H1 (cell line): ENCODE measurements around the gene NKD2. TPM values are rescaled to one million over a fixed set of nuclear protein-coding genes. Genes with fewer than 3 reads are reported as not detected.
A peak's percentile ranks its signal among the peaks of the same experiment; 100 is the strongest.

Experiments used
- CTCF ChIA-PET: fragments of 300-600 bp; sonication (Branson Sonifier 250); formaldehyde crosslinking; loops from one replicate; lab custom pipeline; 2021; ENCODE audit not compliant: partially characterized antibody; lab: Charles Lee
- POLR2A ChIA-PET: fragments of 300-600 bp; sonication (Branson Sonifier 250); formaldehyde crosslinking; loops from one replicate; lab custom pipeline; 2021; ENCODE audit warnings: inconsistent platforms; ENCODE audit not compliant: partially characterized antibody; lab: Charles Lee
- DNase-seq, 2 experiments: peaks; one replicate each; pipeline versions ENCODE4 v3.0.0 to v3.0.0-alpha.2; 2010 to 2022; ENCODE audit warnings: low spot score in 2 of 2, low read depth in 1 of 2, mixed read lengths in 1 of 2
- FAIRE-seq: peaks from 2 replicates; lab custom pipeline; 2011; peaks lifted over from hg19 to GRCh38; lab: Jason Lieb, UNC
- H2AFZ ChIP-seq: 2 replicates; pipeline ENCODE4 v1.8.1; 2012; ENCODE audit warnings: low read length, inconsistent platforms
- H2AK5ac ChIP-seq: 2 replicates; pipeline ENCODE4 v1.6.1; 2013; ENCODE audit warnings: low read depth, low read length
- H2BK120ac ChIP-seq: replicated peaks from 2 replicates; pipeline ENCODE3; 2013; ENCODE audit warnings: low read depth, low read length, inconsistent platforms
- H2BK12ac ChIP-seq: 2 replicates; pipeline ENCODE4 v1.6.1; 2013; ENCODE audit warnings: low read depth, low read length
- H2BK15ac ChIP-seq: 2 replicates; pipeline ENCODE4 v1.6.1; 2013; ENCODE audit warnings: low read length
- H2BK20ac ChIP-seq: 2 replicates; pipeline ENCODE4 v1.6.1; 2013; ENCODE audit warnings: low read length
- H2BK5ac ChIP-seq: 2 replicates; pipeline ENCODE4 v1.6.1; 2013; ENCODE audit warnings: low read depth, low read length
- H3K14ac ChIP-seq: 2 replicates; pipeline ENCODE4 v1.6.1; 2013; ENCODE audit warnings: inconsistent platforms; ENCODE audit not compliant: insufficient read length
- H3K18ac ChIP-seq: 2 replicates; pipeline ENCODE4 v1.6.1; 2013; ENCODE audit warnings: low read length; ENCODE audit errors: extremely low read depth
- H3K23ac ChIP-seq: 2 replicates; pipeline ENCODE4 v1.6.1; 2013; ENCODE audit warnings: inconsistent platforms; ENCODE audit not compliant: insufficient read length
- H3K23me2 ChIP-seq: 2 replicates; pipeline ENCODE4 v1.6.1; 2013; ENCODE audit warnings: low read depth, low read length
- H3K27ac ChIP-seq: 2 replicates; pipeline ENCODE4 v1.6.1; 2011; ENCODE audit warnings: low read depth, low read length, inconsistent platforms
- H3K27me3 ChIP-seq, 4 experiments: replicated peaks in 1 of 4; 1 replicate in 1 of 4; 2 replicates in 3 of 4; pipeline versions ENCODE4 v1.6.1 to v1.8.1; 2011 to 2013; ENCODE audit warnings: low read length in 3 of 4, mild to moderate bottlenecking in 3 of 4, inconsistent platforms in 2 of 4, mixed read lengths in 2 of 4, moderate library complexity in 1 of 4; ENCODE audit not compliant: control insufficient read depth in 3 of 4, insufficient read depth in 3 of 4; ENCODE audit errors: extremely low read depth in 1 of 4
- H3K36me3 ChIP-seq, 4 experiments: 2 replicates each; pipeline versions ENCODE4 v1.6.1 to v1.8.1; 2011 to 2013; ENCODE audit warnings: mild to moderate bottlenecking in 4 of 4, low read length in 3 of 4, moderate library complexity in 2 of 4, control low read depth in 1 of 4, inconsistent platforms in 1 of 4; ENCODE audit not compliant: insufficient read depth in 4 of 4, control insufficient read depth in 2 of 4
- H3K4ac ChIP-seq: replicated peaks from 2 replicates; pipeline ENCODE3; 2013; ENCODE audit warnings: low read length, low read depth, mixed read lengths, inconsistent platforms; ENCODE audit not compliant: insufficient read length
- H3K4me1 ChIP-seq, 4 experiments: replicated peaks in 1 of 4; 1 replicate in 1 of 4; 2 replicates in 3 of 4; pipeline versions ENCODE4 v1.6.1 to v1.8.1; 2011 to 2013; ENCODE audit warnings: low read length in 3 of 4, inconsistent platforms in 2 of 4, mixed read lengths in 1 of 4; ENCODE audit not compliant: insufficient read depth in 4 of 4, control insufficient read depth in 3 of 4
- H3K4me2 ChIP-seq, 2 experiments: 2 replicates each; pipeline versions ENCODE4 v1.6.1 to v1.8.1; 2011 to 2013; ENCODE audit warnings: low read depth in 2 of 2, low read length in 2 of 2, control low read depth in 1 of 2, inconsistent platforms in 1 of 2, mild to moderate bottlenecking in 1 of 2; ENCODE audit not compliant: insufficient read depth in 1 of 2
- H3K4me3 ChIP-seq, 4 experiments: fragments of 200-600, 300-600 bp in 1 of 4; sonication (generic), shearing (Covaris generic), sonication (Bioruptor Twin) in 1 of 4; 2 replicates each; pipeline versions ENCODE4 v1.5.1 to v1.8.1; 2011 to 2016; ENCODE audit warnings: low read length in 4 of 4, low read depth in 3 of 4, control low read depth in 2 of 4, inconsistent platforms in 2 of 4, mild to moderate bottlenecking in 2 of 4, mixed read lengths in 1 of 4, moderate library complexity in 1 of 4; ENCODE audit not compliant: insufficient read depth in 2 of 4; ENCODE audit errors: extremely low read depth in 1 of 4
- H3K56ac ChIP-seq: replicated peaks from 2 replicates; pipeline ENCODE3; 2013; ENCODE audit warnings: low read depth, mild to moderate bottlenecking, mixed read lengths, low read length, inconsistent platforms; ENCODE audit not compliant: insufficient read length
- H3K79me1 ChIP-seq: 2 replicates; pipeline ENCODE4 v1.6.1; 2013; ENCODE audit warnings: low read depth, low read length, control low read depth
- H3K79me2 ChIP-seq, 2 experiments: 2 replicates each; pipeline versions ENCODE4 v1.6.1 to v1.8.1; 2012 to 2013; ENCODE audit warnings: low read length in 2 of 2, mild to moderate bottlenecking in 2 of 2, inconsistent platforms in 1 of 2; ENCODE audit not compliant: insufficient read depth in 2 of 2, control insufficient read depth in 1 of 2
- H3K9ac ChIP-seq, 4 experiments: replicated peaks in 1 of 4; 1 replicate in 1 of 4; 2 replicates in 3 of 4; pipeline versions ENCODE4 v1.6.1 to v1.8.1; 2011 to 2013; ENCODE audit warnings: low read depth in 3 of 4, low read length in 3 of 4, control low read depth in 2 of 4, mild to moderate bottlenecking in 2 of 4, moderate library complexity in 2 of 4, inconsistent platforms in 1 of 4; ENCODE audit errors: extremely low read depth in 1 of 4
- H3K9me3 ChIP-seq, 2 experiments: 2 replicates each; pipeline versions ENCODE4 v1.6.1 to v1.8.1; 2012 to 2013; ENCODE audit warnings: mild to moderate bottlenecking in 2 of 2, moderate library complexity in 2 of 2, control low read depth in 1 of 2, inconsistent platforms in 1 of 2, low read depth in 1 of 2, low read length in 1 of 2, mixed read lengths in 1 of 2; ENCODE audit not compliant: insufficient read depth in 2 of 2
- H4K20me1 ChIP-seq, 2 experiments: replicated peaks in 1 of 2; 2 replicates each; pipeline versions ENCODE3 to v1.8.1; 2011 to 2013; ENCODE audit warnings: inconsistent platforms in 2 of 2, low read length in 2 of 2, mild to moderate bottlenecking in 1 of 2; ENCODE audit not compliant: insufficient read depth in 2 of 2, control insufficient read depth in 1 of 2
- H4K5ac ChIP-seq: 2 replicates; pipeline ENCODE4 v1.6.1; 2013; ENCODE audit warnings: low read length, low read depth, mixed read lengths, inconsistent platforms; ENCODE audit not compliant: insufficient read length
- H4K8ac ChIP-seq: 2 replicates; pipeline ENCODE4 v1.8.0; 2013; ENCODE audit warnings: mild to moderate bottlenecking, moderate library complexity, low read length, inconsistent platforms; ENCODE audit not compliant: insufficient read depth; ENCODE audit errors: extremely low read depth
- H4K91ac ChIP-seq: replicated peaks from 2 replicates; pipeline ENCODE3; 2013; ENCODE audit warnings: low read length, mixed read lengths, inconsistent platforms; ENCODE audit not compliant: insufficient read length
- POLR2A ChIP-seq, 2 experiments: IDR thresholded peaks; 1 replicate in 1 of 2; 2 replicates in 1 of 2; pipeline ENCODE4 v1.6.1; 2011; ENCODE audit warnings: low read depth in 2 of 2, low read length in 2 of 2, mild to moderate bottlenecking in 2 of 2; ENCODE audit errors: control extremely low read depth in 1 of 2
- SRF ChIP-seq: IDR thresholded peaks from 2 replicates; pipeline ENCODE4 v1.6.1; 2011; ENCODE audit warnings: mild to moderate bottlenecking, low read depth, low read length, moderate library complexity
- WGBS, 2 experiments: shearing (Covaris generic) in 1 of 2; methylation state at CpG; one replicate each; pipeline versions ENCODE4 v1.1.6 to v1.1.7; 2013 to 2015; ENCODE audit warnings: low lambda C conversion rate in 2 of 2, mixed read lengths in 2 of 2, inconsistent platforms in 1 of 2, low coverage in 1 of 2, missing lambda C conversion rate in 1 of 2; ENCODE audit not compliant: insufficient replicate concordance in 2 of 2, insufficient coverage in 1 of 2, insufficient read length in 1 of 2; ENCODE audit errors: extremely low coverage in 1 of 2, missing lambda C conversion rate in 1 of 2; 5-methylcytosine and 5-hydroxymethylcytosine counted together
- polyA plus RNA-seq, 7 experiments: library from polyadenylated mRNA; depleted of rRNA in 3 of 7; stranded (reverse) in 5 of 7; unstranded in 2 of 7; fragments of >200 nt in 5 of 7; fragments of 200-250 nt in 2 of 7; gene quantifications; 1 replicate in 5 of 7; 2 replicates in 1 of 7; 4 replicates in 1 of 7; pipeline versions ENCODE4 v1.2.1 to v1.2.3, GENCODE V29; 2011 to 2013; ENCODE audit warnings: missing spikeins in 2 of 7, mixed read lengths in 2 of 7
- total RNA-seq: library from RNA; stranded (reverse); fragmentation: NEBNext Ultra II Directional; extraction: Animal tissue kit (Norgen Biotek cat#: 25700); gene quantifications from 2 replicates; pipeline ENCODE4 v1.2.1, GENCODE V29; 2021

Gene NKD2
- total and polyA plus RNA-seq, 2 of the 8 experiments (the other 6 are each of a cell fraction or from before 2014, with no cell fraction given): 5.5 to 7.9 TPM

- H2AK5ac ChIP-seq: no peak overlapping the region
- H4K8ac ChIP-seq: peak overlapping the region; percentile 39; the same call in 1 of the 2 replicates
- no peaks in the 10 kb centered on the region for H3K9me3 ChIP-seq
- H3K4me2 ChIP-seq: no peak overlapping the region
- no peak overlapping the region for H3K56ac ChIP-seq
- H3K18ac ChIP-seq: no peak overlapping the region
- H4K5ac ChIP-seq: no peak overlapping the region
- no peaks in the 10 kb centered on the region for H3K27me3 ChIP-seq
- H3K4ac ChIP-seq: no peak overlapping the region
- CTCF ChIA-PET: interaction anchor here (0.7 to 1.4 kb wide), 6 partner anchors 28 to 101 kb away, joined by 3 to 4 read pairs (median 3); no protein-coding TSS in a partner anchor
- DNase-seq (no peak), FAIRE-seq (no peak)
- no peak overlapping the region for H3K9ac ChIP-seq
- no peak overlapping the region for H3K14ac ChIP-seq
- TF ChIP-seq POLR2A (IDR thresholded peaks at IDR 0.05; ENCODE audit: control extremely low read depth in 1 of 2, low read depth in 2 of 2, low read length in 2 of 2) (no peak), SRF (no peak)
- no peak overlapping the region for H2BK20ac ChIP-seq
- no peak overlapping the region for H2BK12ac ChIP-seq
- no peak overlapping the region for H3K4me3 ChIP-seq
- H3K23ac ChIP-seq: no peak overlapping the region
- H2BK5ac ChIP-seq: no peak overlapping the region
- H3K36me3 ChIP-seq: peaks cover 0 to 19% (median 8%) of the 10 kb centered on the region in 4 experiments; a peak in 4 of 8 replicates
- no peak overlapping the region for H2BK15ac ChIP-seq
- H3K27ac ChIP-seq: no peak overlapping the region
- no peak overlapping the region for H2AFZ ChIP-seq
- peaks cover 7% of the 10 kb centered on the region for H3K79me1 ChIP-seq
- POLR2A ChIA-PET: interaction anchor here (1.4 kb wide), 1 partner anchor 27 kb away, joined by 4 read pairs; no protein-coding TSS in a partner anchor
- WGBS, 2 experiments: 80% methylated on average over 12 of the region's 12 CpGs; no CpG with 5 or more reads in 1 of the 2 experiments
- H4K91ac ChIP-seq: no peak overlapping the region
- H3K79me2 ChIP-seq: peaks cover 0 to 6% of the 10 kb centered on the region in 2 experiments; a peak in 1 of 4 replicates
- no peaks in the 10 kb centered on the region; a peak in 3 of 7 replicates for H3K4me1 ChIP-seq
- H3K23me2 ChIP-seq: no peaks in the 10 kb centered on the region
- H4K20me1 ChIP-seq: peaks cover 3 to 10% of the 10 kb centered on the region in 2 experiments
- H2BK120ac ChIP-seq: no peak overlapping the region
These were observed 58.1 kb downstream of the NKD2 start for GRCh38 chr5:1066676-1067075.
